DND-41 (cell line): Measurements from ENCODE around the gene ENGASE.

Experiments
- ATAC-seq: fragments of 200-7000 bp; cut with Tn5 transposase; 3 replicates; pipeline ENCODE4 v1.9.1; 2021; ENCODE audit warnings: low read depth; ENCODE audit not compliant: insufficient read depth
- DNase-seq: peaks from one replicate; pipeline ENCODE4 v3.0.0-alpha.2; 2020
- H2AFZ ChIP-seq: 2 replicates; pipeline ENCODE4 v1.6.0; 2012; ENCODE audit warnings: low read depth, low read length
- H3K27ac ChIP-seq: 2 replicates; pipeline ENCODE4 v1.5.1; 2012; ENCODE audit warnings: low read length, inconsistent platforms
- H3K27me3 ChIP-seq: fragments of 200-600 bp; sonication (generic); 2 replicates; pipeline ENCODE4 v1.6.0; 2012; ENCODE audit warnings: low read length, mild to moderate bottlenecking, inconsistent platforms; ENCODE audit not compliant: insufficient read depth, poor library complexity
- H3K36me3 ChIP-seq: 2 replicates; pipeline ENCODE4 v1.5.1; 2012; ENCODE audit warnings: low read length, inconsistent platforms; ENCODE audit not compliant: insufficient read depth
- H3K4me1 ChIP-seq: 2 replicates; pipeline ENCODE4 v1.5.1; 2012; ENCODE audit warnings: mild to moderate bottlenecking, low read length; ENCODE audit not compliant: insufficient read depth
- H3K4me2 ChIP-seq: 2 replicates; pipeline ENCODE4 v1.6.0; 2012; ENCODE audit warnings: mild to moderate bottlenecking, moderate library complexity, low read length, inconsistent platforms; ENCODE audit not compliant: insufficient read depth
- H3K4me3 ChIP-seq, 2 experiments: fragments of 200-600 bp in 1 of 2; shearing (Covaris generic) in 1 of 2; 2 replicates each; pipeline ENCODE4 v1.5.1; 2012 to 2016; ENCODE audit warnings: inconsistent platforms in 2 of 2, low read length in 2 of 2, mild to moderate bottlenecking in 2 of 2, low read depth in 1 of 2, moderate library complexity in 1 of 2
- H3K79me2 ChIP-seq: 2 replicates; pipeline ENCODE4 v1.6.0; 2012; ENCODE audit warnings: low read length, inconsistent platforms; ENCODE audit not compliant: insufficient read depth
- H3K9ac ChIP-seq: 2 replicates; pipeline ENCODE4 v1.6.0; 2012; ENCODE audit warnings: low read depth, mild to moderate bottlenecking, inconsistent platforms, low read length, moderate library complexity
- H3K9me3 ChIP-seq: 2 replicates; pipeline ENCODE4 v1.5.1; 2012; ENCODE audit warnings: low read length, moderate library complexity, mild to moderate bottlenecking, inconsistent platforms; ENCODE audit not compliant: insufficient read depth, severe bottlenecking
- H4K20me1 ChIP-seq: 2 replicates; pipeline ENCODE4 v1.6.0; 2012; ENCODE audit warnings: low read length; ENCODE audit not compliant: insufficient read depth
- EZH2 ChIP-seq: IDR thresholded peaks from 3 replicates; pipeline ENCODE4 v1.6.1; 2012; ENCODE audit warnings: borderline replicate concordance, low read depth, mild to moderate bottlenecking, moderate library complexity, low read length, inconsistent platforms; ENCODE audit not compliant: severe bottlenecking
- TF ChIP-seq, protein P1 (sequence below): IDR thresholded peaks from 2 replicates; pipeline ENCODE4 v1.5.1; 2012; ENCODE audit warnings: borderline replicate concordance, low read length, moderate library complexity, mild to moderate bottlenecking; ENCODE audit not compliant: poor library complexity, severe bottlenecking; ENCODE audit errors: extremely low read depth

The ENGASE gene

DNA sequence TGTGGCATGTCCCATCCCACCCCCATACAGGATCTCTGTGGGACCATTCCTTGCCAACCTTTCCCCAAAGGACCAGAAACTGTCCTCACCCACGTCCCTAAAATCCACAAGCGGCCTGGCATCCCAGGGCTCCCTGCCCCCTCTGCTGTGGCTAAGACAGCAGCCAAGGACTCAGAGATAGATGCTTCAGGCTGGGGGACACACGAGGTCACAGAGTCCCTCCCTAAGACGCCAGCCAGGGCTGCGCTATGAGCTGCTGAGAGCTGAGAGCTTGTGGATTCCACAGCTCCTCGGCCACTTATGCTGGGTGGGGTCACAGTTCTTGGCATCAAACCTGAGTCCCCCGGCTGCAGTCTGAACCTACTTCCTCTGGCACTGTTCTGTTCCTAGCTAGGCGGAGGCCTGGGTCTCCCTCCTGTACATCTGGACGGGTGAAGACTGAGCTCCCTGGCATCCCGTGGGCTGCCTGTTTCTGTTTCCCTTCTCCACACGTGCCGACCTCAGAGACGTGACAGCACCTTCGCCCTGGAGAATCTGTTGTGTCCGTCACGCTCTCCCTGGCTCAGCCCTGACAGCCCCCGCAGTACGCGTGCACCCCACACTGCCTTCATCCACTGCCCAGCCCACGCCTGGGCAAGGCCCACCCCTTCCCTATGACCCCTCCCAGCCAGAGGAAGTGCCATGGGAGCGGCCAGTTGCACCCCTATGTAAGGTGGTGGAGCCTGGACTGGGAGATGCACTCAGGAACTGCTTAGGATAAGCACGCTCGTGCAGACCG lies 61.2 kb downstream of the ENGASE start:
- Histone ChIP-seq H3K27me3 (peaks cover 26% of the 10 kb centered on the region), H3K4me1 (no peaks in the 10 kb centered on the region)

More for the DNA sequence above, 61.2 kb downstream of the ENGASE start:
- Histone ChIP-seq H2AFZ (no peak overlapping the region), H4K20me1 (peaks cover 10% of the 10 kb centered on the region), H3K79me2 (no peaks in the 10 kb centered on the region), H3K4me3 (no peak overlapping the region), H3K36me3 (no peaks in the 10 kb centered on the region), H3K4me2 (no peak overlapping the region), H3K9me3 (peaks cover 2% of the 10 kb centered on the region), H3K9ac (no peak overlapping the region), H3K27ac (no peak overlapping the region)
- TF ChIP-seq EZH2 = no peak
- TF ChIP-seq, protein P1, sequence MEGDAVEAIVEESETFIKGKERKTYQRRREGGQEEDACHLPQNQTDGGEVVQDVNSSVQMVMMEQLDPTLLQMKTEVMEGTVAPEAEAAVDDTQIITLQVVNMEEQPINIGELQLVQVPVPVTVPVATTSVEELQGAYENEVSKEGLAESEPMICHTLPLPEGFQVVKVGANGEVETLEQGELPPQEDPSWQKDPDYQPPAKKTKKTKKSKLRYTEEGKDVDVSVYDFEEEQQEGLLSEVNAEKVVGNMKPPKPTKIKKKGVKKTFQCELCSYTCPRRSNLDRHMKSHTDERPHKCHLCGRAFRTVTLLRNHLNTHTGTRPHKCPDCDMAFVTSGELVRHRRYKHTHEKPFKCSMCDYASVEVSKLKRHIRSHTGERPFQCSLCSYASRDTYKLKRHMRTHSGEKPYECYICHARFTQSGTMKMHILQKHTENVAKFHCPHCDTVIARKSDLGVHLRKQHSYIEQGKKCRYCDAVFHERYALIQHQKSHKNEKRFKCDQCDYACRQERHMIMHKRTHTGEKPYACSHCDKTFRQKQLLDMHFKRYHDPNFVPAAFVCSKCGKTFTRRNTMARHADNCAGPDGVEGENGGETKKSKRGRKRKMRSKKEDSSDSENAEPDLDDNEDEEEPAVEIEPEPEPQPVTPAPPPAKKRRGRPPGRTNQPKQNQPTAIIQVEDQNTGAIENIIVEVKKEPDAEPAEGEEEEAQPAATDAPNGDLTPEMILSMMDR = no peak
- DNase-seq = no peak
- ATAC-seq = no peak
